Measurements from ENCODE around the gene CLDN12. TPM values are rescaled to one million over a fixed set of nuclear protein-coding genes. Genes with fewer than 3 reads are reported as not detected.

Gene CLDN12
- polyA plus RNA-seq, 1 of the 3 experiments (the other 2 are of a cell fraction), result 65.7 TPM

DNA sequence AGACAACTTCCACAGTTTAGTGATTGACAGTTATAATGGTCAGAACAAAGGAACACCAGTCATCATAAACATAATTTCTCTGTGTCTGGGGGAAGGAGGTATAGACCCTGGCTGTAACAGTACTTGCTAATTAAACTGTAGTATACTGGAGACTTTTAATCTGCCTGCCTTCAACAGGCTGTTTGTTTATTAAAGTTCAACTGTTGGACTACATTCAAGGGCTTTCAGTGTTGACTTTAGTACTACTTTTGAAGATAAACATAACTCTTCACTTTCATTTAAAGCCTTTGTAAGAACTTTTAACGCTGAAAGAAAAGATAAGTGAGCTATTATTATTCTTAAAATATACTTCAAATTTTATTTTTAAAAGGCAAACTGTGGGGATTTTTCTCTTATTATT is 50.7 kb downstream of the CLDN12 start (continued):
- no peak for TF ChIP-seq NRF1 (IDR thresholded peaks at IDR 0.05; ENCODE audit: low read depth, low read length)

DNA sequence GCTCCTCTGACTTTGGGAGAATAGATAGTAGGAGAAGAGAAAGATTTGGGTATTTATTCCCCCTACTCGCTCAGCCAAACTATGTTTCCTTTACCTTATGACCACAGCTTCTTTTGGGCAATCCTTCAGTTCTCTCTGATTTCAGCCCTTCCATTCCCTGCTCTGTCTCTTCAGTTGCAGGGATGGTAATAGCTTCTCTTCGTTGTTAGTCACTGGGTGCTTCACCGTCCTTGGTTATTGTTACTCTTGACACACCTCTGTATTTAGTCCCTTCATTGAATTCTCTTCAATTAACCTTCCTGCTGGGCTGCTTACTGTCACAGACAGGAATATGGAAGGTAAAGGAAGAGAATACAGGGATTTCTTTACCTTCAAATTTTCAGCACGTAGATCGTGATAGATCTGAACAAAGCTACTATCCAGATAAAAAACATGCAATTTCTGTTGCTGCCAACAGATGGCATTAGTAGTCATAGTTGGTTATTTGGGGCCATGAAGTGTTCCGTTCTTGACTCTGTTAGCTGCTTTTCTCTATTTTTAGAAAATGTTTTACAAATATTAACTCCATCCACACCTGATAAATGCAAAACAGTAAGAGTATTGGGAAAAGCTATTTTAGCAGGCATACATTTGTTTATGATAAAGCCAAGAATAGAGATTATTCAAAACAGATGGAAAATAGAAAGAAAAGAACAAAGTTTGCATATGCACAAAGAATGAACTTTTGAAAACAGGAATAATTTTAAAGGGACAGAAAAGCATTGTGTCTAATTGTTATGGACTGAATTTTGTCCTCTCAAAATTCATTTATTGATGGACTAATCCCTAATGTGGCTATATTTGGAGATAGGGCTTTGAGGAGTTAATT is 52.1 kb downstream of the CLDN12 start:
- Histone ChIP-seq H3K36me3 (replicated peaks in 1 of 2; ENCODE audit: control insufficient read depth in 1 of 2, insufficient read depth in 2 of 2, low read length in 1 of 2) (no peaks in the 10 kb centered on the region), H3K9ac (no peak overlapping the region), H4K20me1 (ENCODE audit: insufficient read depth) (no peaks in the 10 kb centered on the region), H3K4me1 (ENCODE audit: control insufficient read depth in 1 of 2, insufficient read depth in 2 of 2, low read depth in 1 of 2, low read length in 1 of 2) (peaks cover 0 to 2% of the 10 kb centered on the region in 2 experiments; a peak in 1 of 4 replicates), H3K9me3 (no peaks in the 10 kb centered on the region), H3K27ac (ENCODE audit: low read depth in 2 of 2, low read length in 1 of 2) (no peak overlapping the region), H3K27me3 (ENCODE audit: insufficient read depth) (no peaks in the 10 kb centered on the region), H3F3A (replicated peaks; ENCODE audit: insufficient read depth) (no peaks in the 10 kb centered on the region), H3K4me3 (ENCODE audit: low read depth in 2 of 2, low read length in 1 of 2) (peak overlapping the region; percentile 9 to 15; a peak in 1 of 4 replicates), H3K4me2 (peak overlapping the region; percentile 47), H3K9me2 (no peaks in the 10 kb centered on the region), H2AFZ (ENCODE audit: low read depth) (peak overlapping the region; percentile 71), H3K79me2 (ENCODE audit: insufficient read depth) (no peaks in the 10 kb centered on the region)
- TF ChIP-seq RAD21 (IDR thresholded peaks at IDR 0.05; ENCODE audit: low read length), result peak; percentile 89
- TF ChIP-seq, protein P1, sequence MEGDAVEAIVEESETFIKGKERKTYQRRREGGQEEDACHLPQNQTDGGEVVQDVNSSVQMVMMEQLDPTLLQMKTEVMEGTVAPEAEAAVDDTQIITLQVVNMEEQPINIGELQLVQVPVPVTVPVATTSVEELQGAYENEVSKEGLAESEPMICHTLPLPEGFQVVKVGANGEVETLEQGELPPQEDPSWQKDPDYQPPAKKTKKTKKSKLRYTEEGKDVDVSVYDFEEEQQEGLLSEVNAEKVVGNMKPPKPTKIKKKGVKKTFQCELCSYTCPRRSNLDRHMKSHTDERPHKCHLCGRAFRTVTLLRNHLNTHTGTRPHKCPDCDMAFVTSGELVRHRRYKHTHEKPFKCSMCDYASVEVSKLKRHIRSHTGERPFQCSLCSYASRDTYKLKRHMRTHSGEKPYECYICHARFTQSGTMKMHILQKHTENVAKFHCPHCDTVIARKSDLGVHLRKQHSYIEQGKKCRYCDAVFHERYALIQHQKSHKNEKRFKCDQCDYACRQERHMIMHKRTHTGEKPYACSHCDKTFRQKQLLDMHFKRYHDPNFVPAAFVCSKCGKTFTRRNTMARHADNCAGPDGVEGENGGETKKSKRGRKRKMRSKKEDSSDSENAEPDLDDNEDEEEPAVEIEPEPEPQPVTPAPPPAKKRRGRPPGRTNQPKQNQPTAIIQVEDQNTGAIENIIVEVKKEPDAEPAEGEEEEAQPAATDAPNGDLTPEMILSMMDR (IDR thresholded peaks at IDR 0.05), result peak; percentile 98
- no peak for TF ChIP-seq GATA2 (CRISPR knock-in tag; IDR thresholded peaks at IDR 0.05)
- no peak for TF ChIP-seq MXI1 (IDR thresholded peaks at IDR 0.05; ENCODE audit: low read depth, low read length)
- no peak for TF ChIP-seq TEAD4 (IDR thresholded peaks at IDR 0.05; ENCODE audit: borderline replicate concordance, insufficient read depth)
- TF ChIP-seq, protein P2, sequence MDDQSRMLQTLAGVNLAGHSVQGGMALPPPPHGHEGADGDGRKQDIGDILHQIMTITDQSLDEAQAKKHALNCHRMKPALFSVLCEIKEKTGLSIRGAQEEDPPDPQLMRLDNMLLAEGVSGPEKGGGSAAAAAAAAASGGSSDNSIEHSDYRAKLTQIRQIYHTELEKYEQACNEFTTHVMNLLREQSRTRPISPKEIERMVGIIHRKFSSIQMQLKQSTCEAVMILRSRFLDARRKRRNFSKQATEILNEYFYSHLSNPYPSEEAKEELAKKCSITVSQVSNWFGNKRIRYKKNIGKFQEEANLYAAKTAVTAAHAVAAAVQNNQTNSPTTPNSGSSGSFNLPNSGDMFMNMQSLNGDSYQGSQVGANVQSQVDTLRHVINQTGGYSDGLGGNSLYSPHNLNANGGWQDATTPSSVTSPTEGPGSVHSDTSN (IDR thresholded peaks at IDR 0.05), result no peak
- no peak for TF ChIP-seq TAF1 (IDR thresholded peaks at IDR 0.05; ENCODE audit: borderline replicate concordance, low read depth, low read length)
- TF ChIP-seq POLR2AphosphoS5 (IDR thresholded peaks at IDR 0.05; ENCODE audit: low read depth, low read length), result no peak
- peak; percentile 80 for TF ChIP-seq SMC3 (IDR thresholded peaks at IDR 0.05; ENCODE audit: low read depth, low read length)
- TF ChIP-seq RXRA (IDR thresholded peaks at IDR 0.05; ENCODE audit: borderline replicate concordance, low read depth), result no peak
- POLR2A ChIA-PET, result interaction anchor here (1.0 kb wide), 1 partner anchor 579 kb away, joined by 5 read pairs; no protein-coding TSS in a partner anchor
- CTCF ChIA-PET, result interaction anchor here (0.6 to 3.3 kb wide), 79 partner anchors 8 to 1328 kb away, joined by 3 to 100 read pairs (median 4); partner anchors contain the start of genes CDK14, PTTG1IP2 and STEAP1
- WGBS (ENCODE audit: low lambda C conversion rate), result 41% methylated on average over 6 of the region's 6 CpGs
- DNase-seq, result peak; percentile 61

All from SK-N-SH (cell line).